ENCODE data around the gene IL17RA. TPM values are rescaled to one million over a fixed set of nuclear protein-coding genes. Genes with fewer than 3 reads are reported as not detected.

Gene IL17RA
- total and polyA plus RNA-seq, 2 experiments from 2014 or later: 3.2 to 9.6 TPM

GRCh38 chr22:17056058-17056457 lies 28.7 kb upstream of the IL17RA start (continued):
- no peak for TF ChIP-seq ETS1 (IDR thresholded peaks at IDR 0.05)

GRCh38 chr22:17056807-17057206 lies 28.0 kb upstream of the IL17RA start:
- no peak for ATAC-seq
- DNase-seq (ENCODE audit: low spot score): no peak

GRCh38 chr22:17057959-17058814 lies 26.6 kb upstream of the IL17RA start:
- Mint-ChIP-seq H3K4me3 (no peak overlapping the region), H3K36me3 (ENCODE audit: low read depth) (no peaks in the 10 kb centered on the region), H3K27me3 (ENCODE audit: insufficient read depth, low read depth, poor library complexity) (peaks cover 11% of the 10 kb centered on the region), H3K27ac (no peak overlapping the region), H3K4me1 (no peaks in the 10 kb centered on the region), H3K9me3 (peaks cover 6% of the 10 kb centered on the region; the same call in 1 of the 3 replicates)
- H3K4me1 ChIP-seq (ENCODE audit: insufficient read depth): no peaks in the 10 kb centered on the region
- no peaks in the 10 kb centered on the region for H3K79me2 ChIP-seq (replicated peaks; ENCODE audit: insufficient read depth)
- no peaks in the 10 kb centered on the region for H4K20me1 ChIP-seq (replicated peaks; ENCODE audit: insufficient read depth)
- H3K27me3 ChIP-seq (ENCODE audit: insufficient read depth): no peaks in the 10 kb centered on the region
- peak; percentile 81 for DNase-seq (ENCODE audit: low spot score)
- H3K4me2 ChIP-seq: no peak overlapping the region
- H2AFZ ChIP-seq: no peak overlapping the region
- no peaks in the 10 kb centered on the region for H3K9me2 ChIP-seq (ENCODE audit: insufficient read depth)
- ATAC-seq: peak; percentile 90
- no peaks in the 10 kb centered on the region for H3F3A ChIP-seq (replicated peaks; ENCODE audit: low read depth)
- H3K36me3 ChIP-seq (ENCODE audit: insufficient read depth): no peaks in the 10 kb centered on the region
- no peak overlapping the region for H3K4me3 ChIP-seq
- H3K27ac ChIP-seq (ENCODE audit: low read depth): no peak overlapping the region
- peak; percentile 87 to 97 for TF ChIP-seq CTCF (conservative IDR thresholded peaks at IDR 0.05; ENCODE audit: low read depth in 2 of 2)
- TF ChIP-seq ETS1 (IDR thresholded peaks at IDR 0.05): no peak
- no peak for TF ChIP-seq ZNF114 (CRISPR knock-in tag; IDR thresholded peaks at IDR 0.05)
- TF ChIP-seq JUNB (IDR thresholded peaks at IDR 0.05; ENCODE audit: unreplicated experiment): no peak
- TF ChIP-seq EZH2 (IDR thresholded peaks at IDR 0.05; ENCODE audit: low read depth, unreplicated experiment): no peak
- no peak for TF ChIP-seq EZH2phosphoT487 (IDR thresholded peaks at IDR 0.05; ENCODE audit: unreplicated experiment)
- no peak for TF ChIP-seq POLR2AphosphoS5 (IDR thresholded peaks at IDR 0.05; ENCODE audit: low read depth)
- TF ChIP-seq CREB1 (CRISPR knock-in tag; IDR thresholded peaks at IDR 0.05; ENCODE audit: low read depth): no peak

More at GRCh38 chr22:17056807-17057206, 28.0 kb upstream of the IL17RA start:
- Histone ChIP-seq H3K4me3 (no peak overlapping the region), H3F3A (replicated peaks; ENCODE audit: low read depth) (no peaks in the 10 kb centered on the region), H3K4me2 (no peak overlapping the region), H3K9me2 (ENCODE audit: insufficient read depth) (no peaks in the 10 kb centered on the region), H3K4me1 (ENCODE audit: insufficient read depth) (no peaks in the 10 kb centered on the region), H2AFZ (no peak overlapping the region), H3K79me2 (replicated peaks; ENCODE audit: insufficient read depth) (no peaks in the 10 kb centered on the region), H3K36me3 (ENCODE audit: insufficient read depth) (no peaks in the 10 kb centered on the region), H4K20me1 (replicated peaks; ENCODE audit: insufficient read depth) (no peaks in the 10 kb centered on the region), H3K27ac (ENCODE audit: low read depth) (no peak overlapping the region), H3K27me3 (ENCODE audit: insufficient read depth) (no peaks in the 10 kb centered on the region)
- Mint-ChIP-seq H3K36me3 (ENCODE audit: low read depth) (no peaks in the 10 kb centered on the region), H3K9me3 (peaks cover 8% of the 10 kb centered on the region; the same call in 2 of the 3 replicates), H3K4me3 (no peak overlapping the region), H3K27me3 (ENCODE audit: insufficient read depth, low read depth, poor library complexity) (peaks cover 11% of the 10 kb centered on the region), H3K27ac (no peak overlapping the region), H3K4me1 (no peaks in the 10 kb centered on the region)
- TF ChIP-seq REST (IDR thresholded peaks at IDR 0.05; ENCODE audit: unreplicated experiment) (no peak), EZH2phosphoT487 (IDR thresholded peaks at IDR 0.05; ENCODE audit: unreplicated experiment) (no peak)
